HG02973 (cell line): ENCODE data around the gene UTF1.

Source experiments
- ATAC-seq: cut with Tn5 transposase; IDR thresholded peaks from one replicate; pipeline ENCODE4 v1.9.1; 2021; ENCODE audit warnings: moderate library complexity; ENCODE audit not compliant: unreplicated experiment

UTF1 gene

GRCh38 chr10:133242611-133243356 lies 12.8 kb downstream of the UTF1 start:
- ATAC-seq, result no peak

GRCh38 chr10:133243593-133243992 lies 13.6 kb downstream of the UTF1 start:
- no peak for ATAC-seq

GRCh38 chr10:133245439-133246235 lies 15.6 kb downstream of the UTF1 start:
- ATAC-seq, result no peak

- ATAC-seq, result no peak
Observed at GRCh38 chr10:133246236-133246626, 16.2 kb downstream of the UTF1 start.

GRCh38 chr10:133247681-133248333 lies 17.8 kb downstream of the UTF1 start:
- no peak for ATAC-seq

GRCh38 chr10:133248334-133248715 lies 18.3 kb downstream of the UTF1 start:
- ATAC-seq, result no peak

- no peak for ATAC-seq
Observed at GRCh38 chr10:133249094-133249780, 19.2 kb downstream of the UTF1 start.

- ATAC-seq, result no peak
Observed at GRCh38 chr10:133249975-133250754, 20.1 kb downstream of the UTF1 start.

GRCh38 chr10:133251388-133252222 lies 21.6 kb downstream of the UTF1 start:
- ATAC-seq, result no peak

GRCh38 chr10:133252223-133252552 lies 22.2 kb downstream of the UTF1 start:
- ATAC-seq, result no peak

- ATAC-seq, result no peak
Observed at GRCh38 chr10:133253361-133253955, 23.4 kb downstream of the UTF1 start.

- no peak for ATAC-seq
Observed at GRCh38 chr10:133254421-133255120, 24.6 kb downstream of the UTF1 start.

GRCh38 chr10:133255323-133255722 lies 25.3 kb downstream of the UTF1 start:
- no peak for ATAC-seq

GRCh38 chr10:133257489-133258065 lies 27.6 kb downstream of the UTF1 start:
- ATAC-seq, result no peak

GRCh38 chr10:133258066-133258817 lies 28.2 kb downstream of the UTF1 start:
- ATAC-seq, result no peak

GRCh38 chr10:133258818-133259601 lies 29.0 kb downstream of the UTF1 start:
- no peak for ATAC-seq

- ATAC-seq, result no peak
Observed at GRCh38 chr10:133259602-133259989, 29.6 kb downstream of the UTF1 start.
